GM18909 (cell line): ENCODE measurements around the gene OPN1MW.
A peak's percentile ranks its signal among the peaks of the same experiment; 100 is the strongest.
"Not testable (repeated sequence)": the region's sequence is repeated elsewhere in the genome, so short reads cannot be mapped to it uniquely, and the experiment has no call there.

Experiments
- ATAC-seq: cut with Tn5 transposase; IDR thresholded peaks from one replicate; pipeline ENCODE4 v1.9.1; 2021; ENCODE audit warnings: mild to moderate bottlenecking; ENCODE audit not compliant: unreplicated experiment, poor library complexity

Gene OPN1MW

GRCh38 chrX:154209670-154210418 lies 27.4 kb downstream of the OPN1MW start:
- ATAC-seq, result peak; percentile 51

DNA sequence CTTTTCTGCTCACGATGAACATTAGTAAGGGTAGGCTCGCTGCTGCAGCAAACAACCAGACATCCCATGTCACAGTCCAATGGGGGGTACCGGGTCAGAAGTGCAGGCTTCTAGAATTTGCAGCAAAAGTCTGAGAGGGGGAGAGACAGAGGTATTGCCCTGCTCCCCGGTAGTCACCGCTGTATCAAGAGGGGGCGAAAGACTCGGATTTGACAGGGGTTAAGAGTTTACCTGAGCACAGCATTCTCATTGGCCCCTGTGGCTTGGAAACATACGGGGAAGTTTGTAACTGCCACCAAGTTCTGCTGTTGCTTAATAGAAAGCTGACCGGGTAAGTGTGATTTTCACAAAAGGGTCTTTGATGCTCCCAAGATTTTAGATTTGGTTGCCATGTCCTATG lies 28.7 kb downstream of the OPN1MW start:
- ATAC-seq, result not testable (repeated sequence)

DNA sequence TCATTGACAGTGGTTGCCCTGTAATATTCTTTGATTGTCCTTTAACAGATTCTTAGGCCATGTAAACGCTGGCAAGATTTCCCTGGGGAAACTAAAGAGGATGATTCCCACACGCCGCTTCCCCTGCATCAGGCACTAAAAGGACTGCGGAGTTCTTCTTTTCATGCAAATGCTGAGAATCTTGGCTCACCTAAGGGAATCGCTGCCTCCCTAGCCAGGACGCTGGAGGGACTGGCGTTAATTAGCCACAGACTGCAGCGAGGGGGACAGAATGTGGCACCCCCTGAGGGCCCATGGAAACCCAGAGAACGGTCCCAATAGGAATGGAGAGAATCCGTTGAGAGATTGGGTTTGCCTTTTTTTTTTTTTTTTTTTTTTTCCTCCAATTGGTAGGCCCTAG lies 29.1 kb downstream of the OPN1MW start:
- not testable (repeated sequence) for ATAC-seq

DNA sequence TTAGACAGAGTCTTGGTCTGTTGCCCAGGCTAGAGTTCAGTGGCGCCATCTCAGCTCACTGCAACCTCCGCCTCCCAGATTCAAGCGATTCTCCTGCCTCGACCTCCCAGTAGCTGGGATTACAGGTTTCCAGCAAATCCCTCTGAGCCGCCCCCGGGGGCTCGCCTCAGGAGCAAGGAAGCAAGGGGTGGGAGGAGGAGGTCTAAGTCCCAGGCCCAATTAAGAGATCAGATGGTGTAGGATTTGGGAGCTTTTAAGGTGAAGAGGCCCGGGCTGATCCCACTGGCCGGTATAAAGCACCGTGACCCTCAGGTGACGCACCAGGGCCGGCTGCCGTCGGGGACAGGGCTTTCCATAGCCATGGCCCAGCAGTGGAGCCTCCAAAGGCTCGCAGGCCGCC lies 37.1 kb downstream of the OPN1MW start, which contains the start of gene OPN1MW2:
Gene OPN1MW2 (plus strand): TSS at position 301 of the 400 bp plus-strand sequence. CDS start 60 bp downstream, at position 361.
- not testable (repeated sequence) for ATAC-seq

DNA sequence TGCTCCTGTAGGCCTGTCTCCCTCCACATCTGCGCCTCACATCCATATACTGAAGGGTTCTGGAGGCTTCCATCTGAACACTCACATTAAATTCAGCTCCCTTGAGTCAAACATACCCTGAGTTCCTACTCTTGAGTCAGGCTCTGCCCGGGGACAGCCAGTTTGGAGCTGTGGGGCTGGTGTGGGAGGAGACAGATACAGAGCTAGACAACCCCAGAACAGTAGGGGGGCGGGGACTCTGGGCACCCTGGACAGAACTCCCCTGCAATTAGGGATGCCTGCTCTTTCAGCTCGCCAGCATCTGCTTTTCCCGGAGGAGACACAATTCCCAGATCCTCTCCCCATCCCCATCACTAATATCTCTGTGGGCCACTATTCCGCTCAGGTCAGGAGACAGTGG lies 42.9 kb downstream of the OPN1MW start:
- not testable (repeated sequence) for ATAC-seq

GRCh38 chrX:154226706-154227105 lies 44.3 kb downstream of the OPN1MW start:
- not testable (repeated sequence) for ATAC-seq

DNA sequence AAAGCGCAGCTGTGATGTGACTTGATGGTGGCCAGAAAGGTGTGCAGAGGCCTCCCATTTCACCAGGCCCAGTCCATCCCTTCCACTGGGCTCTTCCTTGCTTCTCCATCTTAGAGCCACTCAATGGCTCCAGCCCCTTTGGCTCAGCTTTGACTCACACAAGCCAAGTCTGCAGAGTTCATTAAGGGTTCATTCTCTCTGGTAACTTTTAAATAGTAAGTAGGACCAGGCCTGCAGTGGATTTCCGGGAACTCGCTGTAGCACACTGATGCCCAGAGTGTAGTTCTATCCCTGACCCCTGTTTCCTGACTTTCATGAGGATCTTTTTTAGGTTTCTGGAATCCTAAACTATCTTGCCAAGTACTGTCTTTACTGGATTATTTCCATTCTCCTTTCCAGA lies 49.0 kb downstream of the OPN1MW start:
- ATAC-seq, result not testable (repeated sequence)

DNA sequence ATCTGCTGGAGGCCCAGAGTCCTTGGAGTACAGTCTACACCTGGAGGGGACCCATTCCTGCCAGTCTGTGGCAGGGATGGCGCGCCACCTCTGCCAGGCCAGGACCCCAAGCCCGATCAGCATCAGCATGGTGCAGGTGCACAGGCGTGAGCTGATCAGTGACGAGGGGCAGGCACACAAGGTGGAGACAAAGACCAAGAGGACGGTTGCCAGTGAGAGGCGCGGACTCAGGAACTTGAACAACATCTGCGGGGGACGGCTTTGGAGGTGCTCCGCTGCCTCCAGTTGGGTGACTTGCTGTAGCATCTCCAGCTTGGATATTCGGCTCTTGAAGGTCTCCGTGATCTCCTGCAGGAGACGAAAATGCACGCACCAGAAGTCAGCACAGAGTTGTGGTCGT lies 51.2 kb downstream of the OPN1MW start:
- not testable (repeated sequence) for ATAC-seq

DNA sequence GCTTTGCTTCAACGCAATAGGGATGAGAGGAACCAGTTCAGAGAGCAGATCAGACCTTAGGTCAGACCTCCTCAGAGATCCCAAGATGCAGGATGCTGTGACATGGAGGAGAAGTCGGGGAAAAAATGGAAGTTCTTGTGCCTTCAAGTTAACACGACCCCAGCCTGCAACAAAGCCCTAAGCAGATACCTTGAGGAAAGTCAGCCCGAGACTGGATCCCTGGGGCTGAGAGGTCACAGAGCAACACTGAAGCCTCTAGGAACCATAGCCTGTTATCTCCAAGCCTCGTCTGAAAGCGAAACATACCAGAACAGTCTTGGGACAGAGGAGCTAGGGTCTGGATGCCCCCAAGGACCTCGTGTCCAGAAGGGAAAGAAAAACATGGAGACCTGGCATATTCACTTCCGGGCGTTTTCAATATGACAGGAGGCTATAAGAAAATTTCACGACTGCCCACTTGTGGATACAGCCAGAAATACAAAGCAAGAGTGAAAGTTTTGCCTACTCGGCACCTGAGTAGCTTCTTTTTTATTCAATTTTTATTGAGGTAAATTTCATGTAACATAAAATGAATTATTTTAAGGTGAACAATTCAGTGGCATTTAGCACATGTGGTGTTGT lies 56.7 kb downstream of the OPN1MW start:
- not testable (repeated sequence) for ATAC-seq

DNA sequence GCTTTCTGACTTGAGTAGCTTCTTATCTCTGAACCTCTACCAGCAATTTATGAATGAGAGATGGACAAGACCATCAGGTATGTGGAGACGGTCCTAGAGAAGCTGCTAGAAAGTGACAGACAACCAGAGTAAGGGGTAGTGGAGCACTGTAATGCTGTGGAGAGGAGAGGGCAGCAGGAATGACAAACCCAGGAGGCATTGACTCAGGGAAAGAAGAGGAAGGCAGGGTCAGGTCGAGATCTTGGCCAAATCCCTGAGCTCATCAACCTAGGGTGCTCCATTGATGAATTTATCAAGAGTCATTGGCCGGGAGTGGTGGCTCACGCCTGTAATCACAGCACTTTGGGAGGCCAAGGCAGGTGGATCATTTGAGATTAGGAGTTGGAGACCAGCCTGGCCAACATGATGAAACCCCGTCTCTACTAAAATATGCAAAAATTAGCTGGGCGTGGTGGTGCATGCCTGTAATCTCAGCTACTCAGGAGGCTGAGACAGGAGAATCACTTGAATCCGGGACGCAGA lies 57.6 kb downstream of the OPN1MW start:
- not testable (repeated sequence) for ATAC-seq
